PC-9 (cell line): ENCODE measurements around the gene FIBCD1.

ENCODE experiments used
- EZH2 ChIP-seq: fragments of 200-600 bp; sonication (generic); IDR thresholded peaks from 2 replicates; pipeline ENCODE4 v1.8.0; 2017; ENCODE audit warnings: antibody characterized with exemption, low read depth
- TF ChIP-seq, protein P1 (sequence below): fragments of 200-600 bp; sonication (generic); conservative IDR thresholded peaks from 2 replicates; pipeline ENCODE4 v1.6.1; 2017; ENCODE audit warnings: mixed run types, antibody characterized with exemption, mild to moderate bottlenecking, moderate library complexity

- TF ChIP-seq, protein P1, sequence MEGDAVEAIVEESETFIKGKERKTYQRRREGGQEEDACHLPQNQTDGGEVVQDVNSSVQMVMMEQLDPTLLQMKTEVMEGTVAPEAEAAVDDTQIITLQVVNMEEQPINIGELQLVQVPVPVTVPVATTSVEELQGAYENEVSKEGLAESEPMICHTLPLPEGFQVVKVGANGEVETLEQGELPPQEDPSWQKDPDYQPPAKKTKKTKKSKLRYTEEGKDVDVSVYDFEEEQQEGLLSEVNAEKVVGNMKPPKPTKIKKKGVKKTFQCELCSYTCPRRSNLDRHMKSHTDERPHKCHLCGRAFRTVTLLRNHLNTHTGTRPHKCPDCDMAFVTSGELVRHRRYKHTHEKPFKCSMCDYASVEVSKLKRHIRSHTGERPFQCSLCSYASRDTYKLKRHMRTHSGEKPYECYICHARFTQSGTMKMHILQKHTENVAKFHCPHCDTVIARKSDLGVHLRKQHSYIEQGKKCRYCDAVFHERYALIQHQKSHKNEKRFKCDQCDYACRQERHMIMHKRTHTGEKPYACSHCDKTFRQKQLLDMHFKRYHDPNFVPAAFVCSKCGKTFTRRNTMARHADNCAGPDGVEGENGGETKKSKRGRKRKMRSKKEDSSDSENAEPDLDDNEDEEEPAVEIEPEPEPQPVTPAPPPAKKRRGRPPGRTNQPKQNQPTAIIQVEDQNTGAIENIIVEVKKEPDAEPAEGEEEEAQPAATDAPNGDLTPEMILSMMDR, result no peak
- no peak for TF ChIP-seq EZH2
Observed at GRCh38 chr9:130981002-130981755, 42.1 kb upstream of the FIBCD1 start.
